Sigmoid colon (tissue), 7 donors: ENCODE results near the gene MBOAT7. TPM values are rescaled to one million over a fixed set of nuclear protein-coding genes. Genes with fewer than 3 reads are reported as not detected.
"Not testable (repeated sequence)": the region's sequence is repeated elsewhere in the genome, so short reads cannot be mapped to it uniquely, and the experiment has no call there.

ENCODE experiments used
- DNase-seq: peaks from one replicate; pipeline ENCODE4 v3.0.0-alpha.2; 2019
- H3K27ac ChIP-seq, 4 donors: fragments of 200-600 bp; sonication (generic); one replicate each; pipeline ENCODE4 v1.5.1; 2016 to 2019; ENCODE audit warnings: mild to moderate bottlenecking in 1 of 4
- H3K27me3 ChIP-seq, 3 donors: fragments of 200-600 bp; sonication (generic); one replicate each; pipeline ENCODE4 v1.5.1; 2019; ENCODE audit warnings: mild to moderate bottlenecking in 1 of 3
- H3K36me3 ChIP-seq, 4 donors: fragments of 200-600 bp; sonication (generic); one replicate each; pipeline ENCODE4 v1.5.1; 2016 to 2019
- H3K4me1 ChIP-seq, 4 donors: fragments of 200-600 bp; sonication (generic); one replicate each; pipeline ENCODE4 v1.5.1; 2017 to 2019
- H3K4me3 ChIP-seq, 4 donors: fragments of 200-600 bp; sonication (generic); one replicate each; pipeline ENCODE4 v1.5.1; 2017 to 2019; ENCODE audit warnings: mild to moderate bottlenecking in 2 of 4, moderate library complexity in 1 of 4
- H3K9me3 ChIP-seq, 4 donors: fragments of 200-600 bp in 3 of 4; sonication (generic) in 3 of 4; one replicate each; pipeline versions ENCODE4 v1.5.1 to v1.6.1; 2013 to 2019
- EP300 ChIP-seq, 4 donors: sonication (generic); formaldehyde crosslinking; IDR thresholded peaks; one replicate each; pipeline ENCODE4 v1.6.1; 2017; ENCODE audit warnings: antibody characterized with exemption in 4 of 4
- POLR2A ChIP-seq, 2 donors: fragments of 450-650 bp; IDR thresholded peaks; one replicate each; pipeline ENCODE4 v1.6.1; 2016; ENCODE audit warnings: antibody characterized with exemption in 2 of 2, mild to moderate bottlenecking in 2 of 2, moderate library complexity in 2 of 2
- POLR2AphosphoS5 ChIP-seq, 4 donors: sonication (generic); formaldehyde crosslinking; IDR thresholded peaks; one replicate each; pipeline ENCODE4 v1.6.1; 2017; ENCODE audit warnings: antibody characterized with exemption in 4 of 4
- WGBS, 2 donors: extraction: QIAGEN DNeasy Blood & Tissue Kit; methylation state at CpG; one replicate each; pipeline ENCODE4 v1.1.7; 2013; 5-methylcytosine and 5-hydroxymethylcytosine counted together
- intact Hi-C: fragments of 100-400 bp; cut with DNase I; formaldehyde crosslinking; loops from one replicate; pipeline ENCODE4 v1.15.1; 2023
- polyA plus RNA-seq, 3 donors: library from polyadenylated mRNA; stranded (reverse); fragments of 200-250 nt; gene quantifications; one replicate each; pipeline ENCODE4 v1.2.3, GENCODE V29; 2013
- total RNA-seq, 4 donors: library from RNA; depleted of rRNA; stranded (reverse); fragments of >200 nt; gene quantifications; one replicate each; pipeline ENCODE4 v1.1.0, GENCODE V29; 2016
- TF ChIP-seq, protein P1 (sequence below), 4 experiments: fragments of 450-650 bp in 3 of 4; fragments of 200-600 bp in 1 of 4; IDR thresholded peaks; one replicate each; pipeline ENCODE4 v1.5.1; 2016 to 2019; ENCODE audit warnings: antibody characterized with exemption in 4 of 4, mild to moderate bottlenecking in 3 of 4, moderate library complexity in 2 of 4
- donor health status: healthy with polysubstance abuse.
- donor health status: Bipolar disorder and iron deficiency.
- donor health status: healthy.

The MBOAT7 gene
- total and polyA plus RNA-seq, 7 donors: 15.0 to 79.7 (median 29.3) TPM

DNA sequence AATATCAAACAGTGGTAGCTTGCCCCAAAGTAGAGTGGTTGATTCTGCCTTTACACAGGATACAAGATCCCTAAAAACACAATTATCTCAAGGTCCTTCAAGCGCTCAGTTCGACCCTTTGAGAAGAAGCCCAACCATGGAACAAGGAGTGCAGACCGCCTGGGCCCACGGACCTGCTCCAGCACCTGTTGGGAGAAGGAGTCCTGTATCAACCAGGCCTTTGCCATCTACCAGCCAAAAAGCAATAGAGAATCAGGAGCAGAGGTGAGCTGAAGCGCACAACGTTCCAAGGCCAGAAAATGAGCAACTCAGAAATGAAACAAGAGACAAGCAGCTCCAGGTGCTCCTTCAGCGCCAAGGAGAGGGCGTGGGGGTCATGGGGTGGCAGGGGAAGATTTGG is 39.8 kb upstream of the MBOAT7 start:
- no peak for TF ChIP-seq EP300 (IDR thresholded peaks at IDR 0.05)
- TF ChIP-seq POLR2A (IDR thresholded peaks at IDR 0.05): no peak
- TF ChIP-seq POLR2AphosphoS5 (IDR thresholded peaks at IDR 0.05): no peak
- TF ChIP-seq, protein P1, sequence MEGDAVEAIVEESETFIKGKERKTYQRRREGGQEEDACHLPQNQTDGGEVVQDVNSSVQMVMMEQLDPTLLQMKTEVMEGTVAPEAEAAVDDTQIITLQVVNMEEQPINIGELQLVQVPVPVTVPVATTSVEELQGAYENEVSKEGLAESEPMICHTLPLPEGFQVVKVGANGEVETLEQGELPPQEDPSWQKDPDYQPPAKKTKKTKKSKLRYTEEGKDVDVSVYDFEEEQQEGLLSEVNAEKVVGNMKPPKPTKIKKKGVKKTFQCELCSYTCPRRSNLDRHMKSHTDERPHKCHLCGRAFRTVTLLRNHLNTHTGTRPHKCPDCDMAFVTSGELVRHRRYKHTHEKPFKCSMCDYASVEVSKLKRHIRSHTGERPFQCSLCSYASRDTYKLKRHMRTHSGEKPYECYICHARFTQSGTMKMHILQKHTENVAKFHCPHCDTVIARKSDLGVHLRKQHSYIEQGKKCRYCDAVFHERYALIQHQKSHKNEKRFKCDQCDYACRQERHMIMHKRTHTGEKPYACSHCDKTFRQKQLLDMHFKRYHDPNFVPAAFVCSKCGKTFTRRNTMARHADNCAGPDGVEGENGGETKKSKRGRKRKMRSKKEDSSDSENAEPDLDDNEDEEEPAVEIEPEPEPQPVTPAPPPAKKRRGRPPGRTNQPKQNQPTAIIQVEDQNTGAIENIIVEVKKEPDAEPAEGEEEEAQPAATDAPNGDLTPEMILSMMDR (IDR thresholded peaks at IDR 0.05): no peak
- peaks cover 0 to 14% (median 7%) of the 10 kb centered on the region in 3 donors for H3K27me3 ChIP-seq
- H3K4me1 ChIP-seq: no peaks in the 10 kb centered on the region
- 88 to 93% methylated on average over 8 of the region's 8 CpGs for WGBS, 2 donors
- H3K36me3 ChIP-seq: no peaks in the 10 kb centered on the region
- DNase-seq: peak; percentile 13
- no peak overlapping the region for H3K27ac ChIP-seq
- no peaks in the 10 kb centered on the region for H3K9me3 ChIP-seq
- intact Hi-C loops: no loop called here
- H3K4me3 ChIP-seq: no peak overlapping the region

DNA sequence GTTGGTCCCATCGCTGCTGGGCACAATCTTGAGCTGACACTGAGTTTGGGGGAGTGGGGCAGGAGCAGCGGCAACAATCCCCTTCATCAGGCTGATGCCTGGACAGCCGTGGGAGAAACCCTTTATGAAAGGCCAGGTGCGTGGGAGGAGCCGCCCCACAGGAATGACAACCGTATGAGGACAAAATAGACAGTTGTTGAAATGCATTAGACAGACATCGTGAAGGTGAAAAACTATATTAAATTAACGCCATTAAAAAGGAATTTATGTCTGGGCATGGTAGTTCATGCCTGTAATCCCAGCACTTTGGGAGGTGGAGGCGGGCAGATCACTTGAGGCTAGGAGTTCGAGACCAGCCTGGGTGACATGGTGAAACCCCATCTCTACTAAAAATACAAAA is 35.2 kb upstream of the MBOAT7 start:
- H3K27me3 ChIP-seq: peaks cover 0 to 22% (median 6%) of the 10 kb centered on the region in 3 donors
- peak; percentile 20 for DNase-seq
- H3K4me3 ChIP-seq, H3K27ac ChIP-seq, H3K9me3 ChIP-seq, intact Hi-C loops, H3K36me3 ChIP-seq, H3K4me1 ChIP-seq: not testable (repeated sequence)
- WGBS, 2 donors: 58 to 83% methylated on average over 10 of the region's 10 CpGs

DNA sequence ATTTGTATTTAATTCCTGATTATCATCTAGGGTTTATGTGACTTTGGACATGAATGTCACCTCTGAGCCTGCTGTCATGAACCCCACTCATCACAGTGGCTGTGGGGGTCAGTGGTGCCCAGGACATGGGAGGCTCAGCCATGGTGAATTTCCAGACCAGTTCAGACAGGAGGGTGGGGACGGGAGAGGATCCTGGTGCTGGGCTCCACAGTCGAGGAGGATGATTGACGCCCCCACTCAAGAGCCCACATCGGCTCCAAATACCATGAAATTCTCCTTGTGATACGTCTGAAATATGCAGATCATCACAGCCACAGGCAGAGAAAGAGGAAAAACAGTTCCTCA is 34.5 kb upstream of the MBOAT7 start:
- not testable (repeated sequence) for H3K9me3 ChIP-seq, H3K4me1 ChIP-seq, H3K27ac ChIP-seq, H3K36me3 ChIP-seq, H3K4me3 ChIP-seq
- WGBS, 2 donors: 58 to 62% methylated on average over 5 of the region's 5 CpGs
- DNase-seq: peak; percentile 46
- H3K27me3 ChIP-seq: peaks cover 0 to 22% (median 6%) of the 10 kb centered on the region in 3 donors
- intact Hi-C loops: loop anchor here (2.0 kb wide), 1 partner anchor 23 kb away; no protein-coding TSS in a partner anchor

DNA sequence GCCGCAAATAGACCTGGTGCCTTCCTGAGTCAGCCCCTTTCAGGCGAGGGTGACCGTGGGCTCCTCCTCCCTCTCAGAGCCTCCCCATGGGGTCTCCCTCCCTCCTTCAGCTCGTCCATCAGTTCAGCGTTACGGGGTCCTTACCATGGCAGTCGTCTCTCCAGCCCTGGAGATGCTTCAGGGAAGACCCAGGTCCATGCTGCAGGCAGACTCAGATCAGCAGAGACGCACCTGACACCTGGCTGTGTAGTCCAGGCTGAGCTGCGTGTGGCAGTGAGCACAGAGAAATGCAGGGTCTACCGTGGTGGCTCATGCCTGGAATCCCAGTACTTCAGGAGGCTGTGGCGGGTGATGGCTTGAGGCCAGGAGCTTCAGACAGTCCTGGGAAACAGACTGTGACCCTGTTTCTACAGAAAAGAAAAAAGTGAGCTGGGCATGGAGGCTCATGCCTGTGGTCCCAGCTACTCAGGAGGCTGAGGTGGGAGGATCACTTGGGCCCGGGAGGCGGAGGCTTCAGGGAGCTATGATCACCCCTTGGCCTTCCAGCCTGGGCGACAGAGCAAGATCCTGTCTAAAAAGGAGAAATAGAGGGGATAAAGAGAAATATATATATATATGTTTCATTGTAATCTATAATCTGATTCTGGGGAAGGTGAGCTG is 34.0 kb upstream of the MBOAT7 start:
- H3K27ac ChIP-seq, H3K36me3 ChIP-seq, H3K4me3 ChIP-seq, H3K4me1 ChIP-seq, H3K9me3 ChIP-seq: not testable (repeated sequence)
- WGBS, 2 donors: 43 to 58% methylated on average over 14 of the region's 14 CpGs
- intact Hi-C loops: loop anchor here (2.0 kb wide), 1 partner anchor 23 kb away; no protein-coding TSS in a partner anchor
- DNase-seq: peak; percentile 57
- H3K27me3 ChIP-seq: peaks cover 0 to 22% (median 6%) of the 10 kb centered on the region in 3 donors

DNA sequence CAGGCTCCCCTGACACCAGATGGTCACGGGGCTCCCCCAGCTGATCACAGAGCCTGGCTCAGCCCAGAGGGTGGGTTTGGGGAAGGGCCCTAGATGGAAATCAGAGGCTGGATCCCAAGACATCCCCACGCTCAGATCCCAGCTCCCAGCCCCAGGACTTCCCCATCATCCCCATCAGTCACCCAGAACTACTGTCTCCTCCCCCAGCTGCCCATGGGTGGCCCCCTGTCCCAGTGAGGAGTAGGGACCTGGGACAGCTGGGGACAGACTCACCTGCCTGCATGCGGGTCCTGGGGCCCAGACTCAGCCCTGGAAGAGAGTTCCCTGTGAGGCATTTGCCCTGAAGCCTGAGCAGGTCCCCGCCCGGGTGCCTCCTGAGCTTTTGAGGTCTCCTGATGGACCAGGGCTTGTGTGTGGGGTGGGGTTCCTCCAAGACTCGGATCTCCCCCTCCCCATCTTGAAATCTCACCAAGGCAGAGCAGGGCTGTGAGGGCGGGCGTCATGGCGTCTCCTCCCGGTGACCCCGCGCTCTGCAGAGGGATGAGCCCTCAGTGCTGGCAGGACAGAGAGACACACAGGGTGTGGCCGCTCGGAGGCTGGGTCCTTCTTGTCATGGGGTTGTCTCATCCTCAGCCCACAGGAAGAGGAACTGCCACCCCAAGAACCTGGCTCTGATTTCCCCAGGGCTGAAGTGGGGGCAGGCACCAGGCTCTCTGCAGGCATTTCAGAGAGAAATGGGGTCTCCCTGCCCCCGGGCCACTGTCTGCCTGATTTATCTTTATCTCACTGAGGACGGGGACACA is 33.3 kb upstream of the MBOAT7 start, which contains the start of gene LILRB3:
LILRB3 (minus strand) TSS at position 534 of the 803 bp plus-strand sequence; CDS start at position 503, 31 bp downstream.
- not testable (repeated sequence) for H3K36me3 ChIP-seq, H3K9me3 ChIP-seq, H3K4me1 ChIP-seq
- peaks cover 0 to 22% (median 6%) of the 10 kb centered on the region in 3 donors for H3K27me3 ChIP-seq
- H3K4me3 ChIP-seq: peak within 1 kb of the TSS in 1 of 4 donors; percentile 16
- intact Hi-C loops: loop anchor here (2.0 kb wide), 1 partner anchor 24 kb away; no protein-coding TSS in a partner anchor
- DNase-seq: peak; percentile 68
- peak within 1 kb of the TSS in 1 of 4 donors; percentile 28 for H3K27ac ChIP-seq
- TF ChIP-seq POLR2AphosphoS5 (IDR thresholded peaks at IDR 0.05): peak in 1 of 4 donors; percentile 20
- WGBS, 2 donors: 43 to 59% methylated on average over 16 of the region's 16 CpGs

DNA sequence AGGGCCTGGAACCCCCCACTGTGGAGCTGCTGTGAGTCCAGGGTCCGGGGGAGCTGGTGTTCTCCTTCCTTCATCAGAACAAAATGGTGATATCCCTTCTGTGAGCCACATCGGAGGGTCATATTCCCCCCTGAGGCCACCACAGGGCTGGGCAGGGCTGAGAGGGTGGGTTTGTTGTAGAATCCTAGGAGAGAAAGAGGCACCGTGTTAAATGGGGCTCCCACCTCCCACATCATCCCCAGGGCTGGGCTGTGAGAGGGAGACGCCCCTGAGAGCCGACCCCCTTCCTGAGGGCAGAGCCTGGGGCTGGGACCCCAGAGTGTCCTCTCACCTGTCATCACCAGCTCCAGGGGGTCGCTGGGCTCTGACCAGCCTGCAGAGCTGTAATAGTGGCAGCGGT is 32.6 kb upstream of the MBOAT7 start:
- intact Hi-C loops: loop anchor here (2.0 kb wide), 1 partner anchor 25 kb away; no protein-coding TSS in a partner anchor
- 83 to 95% methylated on average over 7 of the region's 7 CpGs for WGBS, 2 donors
- H3K27ac ChIP-seq, H3K9me3 ChIP-seq, H3K4me3 ChIP-seq, H3K4me1 ChIP-seq, H3K36me3 ChIP-seq: not testable (repeated sequence)
- DNase-seq: peak; percentile 45
- H3K27me3 ChIP-seq: peaks cover 0 to 22% (median 6%) of the 10 kb centered on the region in 3 donors

DNA sequence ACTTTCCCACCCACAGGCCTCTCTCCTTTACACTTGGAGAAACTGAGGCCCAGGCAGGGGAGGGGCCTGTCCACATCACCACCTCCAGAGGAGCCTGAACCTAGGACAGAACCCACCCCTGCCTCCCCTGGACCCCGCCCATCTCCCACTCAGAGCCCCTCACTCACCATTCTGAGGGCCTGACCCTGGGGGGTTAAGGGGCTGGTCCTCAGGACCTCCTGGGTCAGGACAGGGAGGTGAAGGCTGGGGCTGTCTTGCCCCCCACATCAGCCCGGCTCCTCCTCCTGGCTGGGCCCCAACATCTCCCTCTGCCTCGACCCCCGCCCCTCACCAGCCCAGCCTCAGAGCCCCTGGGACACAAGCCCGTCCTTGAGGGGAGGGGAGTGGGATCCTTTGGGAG is 30.3 kb upstream of the MBOAT7 start:
- WGBS, 2 donors: 72 to 83% methylated on average over 2 to 5 of the region's 5 CpGs
- H3K36me3 ChIP-seq, DNase-seq, H3K4me1 ChIP-seq, intact Hi-C loops, H3K4me3 ChIP-seq, H3K9me3 ChIP-seq, H3K27ac ChIP-seq: not testable (repeated sequence)
- peaks cover 0 to 22% (median 6%) of the 10 kb centered on the region in 3 donors for H3K27me3 ChIP-seq
